Left cardiac atrium (tissue), 4 donors: ENCODE results near the gene CCL15. TPM values are rescaled to one million over a fixed set of nuclear protein-coding genes. Genes with fewer than 3 reads are reported as not detected.
"Not testable (repeated sequence)": the region's sequence is repeated elsewhere in the genome, so short reads cannot be mapped to it uniquely, and the experiment has no call there.

Source experiments
- ATAC-seq, 2 donors: fragments of 200-7000 bp; cut with Tn5 transposase; one replicate each; pipeline ENCODE4 v1.9.1; 2020; ENCODE audit warnings: mild to moderate bottlenecking in 2 of 2, moderate library complexity in 2 of 2
- DNase-seq: peaks from one replicate; pipeline ENCODE4 v3.0.0-alpha.2; 2020
- intact Hi-C, 2 donors: fragments of 100-400 bp; cut with DNase I; formaldehyde crosslinking; loops; one replicate each; pipeline versions ENCODE4 v1.14.1 to v1.15.1; 2022 to 2023
- long read RNA-seq: library from polyadenylated mRNA; unstranded; transcript quantifications from one replicate; pipeline ENCODE4 v2.0.0, GENCODE V29; 2021
- total RNA-seq, 2 donors: library from RNA; stranded (reverse); fragmentation: NEBNext Ultra II Directional; extraction: Animal tissue kit (Norgen Biotek cat#: 25700); gene quantifications; one replicate each; pipeline ENCODE4 v1.2.1, GENCODE V29; 2021
- donor health status: DM: no; HTN: yes; CAD: no.
- donor health status: DM: no; HTN: yes; CAD: no; lungs with severe emphysema.
- donor health status: DM: yes; HTN: yes; CAD: no.
- donor health status: Dilated cardiomyopathy.

CCL15 gene, protein sequence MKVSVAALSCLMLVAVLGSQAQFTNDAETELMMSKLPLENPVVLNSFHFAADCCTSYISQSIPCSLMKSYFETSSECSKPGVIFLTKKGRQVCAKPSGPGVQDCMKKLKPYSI
- total RNA-seq, result not detected
- long read RNA-seq, result 0 reads

DNA sequence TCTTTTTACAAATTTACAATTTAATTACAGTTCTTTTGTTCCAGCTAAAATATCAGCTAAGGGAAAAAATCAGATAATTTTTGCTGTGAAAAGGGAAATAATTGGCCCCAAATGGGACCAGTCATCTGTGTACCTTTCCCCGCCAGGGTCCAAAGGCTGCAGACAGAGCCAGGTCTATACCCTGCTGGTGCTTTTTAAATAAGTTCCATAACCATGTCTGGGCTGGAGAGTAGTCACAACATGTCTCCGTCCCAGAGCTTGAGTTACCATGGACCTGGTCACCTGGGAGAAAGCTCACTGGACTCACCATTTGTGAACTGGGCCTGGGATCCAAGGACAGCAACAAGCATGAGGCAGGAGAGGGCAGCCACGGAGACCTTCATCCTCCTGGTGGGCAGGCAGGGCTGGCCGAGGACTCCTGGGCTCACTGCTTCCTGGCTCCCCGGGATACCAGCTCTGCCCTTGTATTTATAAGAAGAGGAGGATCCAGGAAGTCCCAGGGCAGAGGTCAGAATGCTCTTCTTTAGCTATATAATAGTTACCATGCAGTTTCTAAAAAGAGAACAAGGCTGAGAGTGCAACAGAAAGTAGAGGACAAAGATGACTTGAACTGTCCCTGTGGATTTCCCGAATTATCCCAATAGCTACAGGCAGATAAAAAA is at the start of gene CCL15:
CCL15 (minus strand) TSS at position 444 of the 662 bp plus-strand sequence; CDS start at position 383, 61 bp downstream.
- intact Hi-C loops, result no loop called here

DNA sequence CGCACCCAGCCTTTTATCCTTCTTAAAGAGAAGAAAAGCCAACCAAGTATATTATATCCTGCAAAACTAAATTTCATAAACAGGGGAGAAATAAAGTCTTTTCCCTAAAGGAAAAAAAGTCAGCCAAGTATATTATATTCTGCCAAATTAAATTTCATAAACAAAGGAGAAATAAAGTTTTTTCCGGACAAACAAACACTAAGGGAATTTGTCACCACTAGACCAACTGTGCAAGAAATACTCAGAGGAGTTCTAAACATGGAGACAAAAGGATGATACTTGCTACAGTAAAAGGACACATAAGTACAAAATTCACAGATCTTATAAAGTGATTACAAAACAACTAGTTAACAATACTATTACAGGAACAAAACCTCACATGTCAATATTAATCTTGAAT is 48.3 kb upstream of the CCL15 start:
- no peak for ATAC-seq
- intact Hi-C loops, result no loop called here
- DNase-seq, result no peak

More for the DNA sequence above, at the start of gene CCL15:
- ATAC-seq, result no peak
- no peak for DNase-seq

DNA sequence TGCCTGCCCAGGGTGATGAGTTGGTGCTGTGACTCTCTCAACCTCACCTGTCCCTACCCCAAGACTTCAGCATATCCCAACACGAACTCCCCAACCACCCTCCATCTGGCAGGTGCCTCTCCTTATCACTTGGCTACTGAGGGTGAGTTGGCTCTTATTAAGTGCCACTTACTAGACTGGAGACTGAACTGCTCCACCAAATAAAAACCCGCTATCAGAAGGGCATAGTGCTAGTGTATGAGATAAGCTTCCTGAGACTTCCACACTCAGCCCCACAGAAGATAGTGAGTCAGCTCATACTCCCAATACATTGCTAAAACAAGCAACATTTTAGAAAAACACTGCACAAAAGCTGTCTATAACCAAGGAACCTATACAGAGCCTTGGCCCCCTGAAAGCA is 46.7 kb upstream of the CCL15 start:
- intact Hi-C loops, result no loop called here
- DNase-seq (no peak), ATAC-seq (no peak)

DNA sequence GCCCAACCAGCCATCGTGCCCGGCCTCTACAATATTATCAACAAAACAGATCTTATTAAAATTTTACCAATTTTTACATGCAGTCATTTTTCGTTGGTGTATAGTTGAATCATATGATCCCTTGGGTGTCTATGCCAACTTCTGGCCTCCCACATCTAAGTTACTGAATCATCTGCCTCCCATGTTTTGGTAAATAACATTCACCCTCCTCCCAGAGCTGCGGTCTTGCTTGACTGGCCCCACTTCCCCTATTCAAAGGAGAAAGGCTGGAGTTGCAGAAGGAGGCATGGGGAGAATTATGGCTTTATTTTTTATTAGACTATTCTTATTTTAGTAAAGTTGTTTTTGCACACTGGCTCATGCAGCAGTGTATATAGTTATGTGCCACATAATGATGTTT is 34.9 kb upstream of the CCL15 start:
- intact Hi-C loops, result no loop called here
- no peak for ATAC-seq
- no peak for DNase-seq

DNA sequence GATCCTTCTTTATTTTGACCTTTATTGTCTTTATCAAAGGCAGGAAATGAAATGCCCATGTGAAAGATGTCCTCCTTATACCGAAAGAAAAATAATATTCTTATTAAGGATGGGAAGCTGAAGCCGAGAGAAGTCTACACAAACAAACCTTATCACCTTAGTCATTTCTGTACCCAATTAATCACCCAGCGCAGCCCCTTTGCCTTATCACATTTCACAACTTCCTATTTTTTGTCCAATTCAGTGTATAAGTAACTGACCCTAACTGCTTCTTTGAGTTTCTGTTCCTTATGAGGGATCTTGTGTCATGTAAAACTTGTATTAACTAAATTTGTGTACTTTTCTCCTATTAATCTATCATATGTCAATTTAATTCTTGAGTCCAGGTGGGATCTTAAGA is 32.8 kb upstream of the CCL15 start:
- intact Hi-C loops, result no loop called here
- DNase-seq (no peak), ATAC-seq (no peak)

DNA sequence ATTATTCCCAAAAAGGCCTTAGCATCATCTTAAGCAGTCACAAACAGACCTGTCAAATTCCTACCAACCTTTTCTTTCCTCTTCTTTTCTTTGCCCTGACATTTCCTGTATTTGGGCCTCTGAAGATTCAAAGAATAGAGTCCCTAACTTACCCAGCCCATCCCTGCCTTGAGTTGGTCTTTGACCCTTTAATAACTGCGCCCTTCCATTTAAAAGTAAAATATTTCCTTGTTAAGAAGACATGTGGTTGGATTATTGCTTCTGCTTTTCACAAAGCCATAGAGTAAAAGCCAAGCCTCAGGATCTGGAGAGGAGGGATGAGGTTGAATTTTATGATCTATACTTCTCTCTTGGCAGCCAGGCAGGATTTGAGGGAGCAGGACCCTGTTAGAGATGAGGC is 29.6 kb upstream of the CCL15 start:
- intact Hi-C loops, result no loop called here
- DNase-seq (no peak), ATAC-seq (no peak)

DNA sequence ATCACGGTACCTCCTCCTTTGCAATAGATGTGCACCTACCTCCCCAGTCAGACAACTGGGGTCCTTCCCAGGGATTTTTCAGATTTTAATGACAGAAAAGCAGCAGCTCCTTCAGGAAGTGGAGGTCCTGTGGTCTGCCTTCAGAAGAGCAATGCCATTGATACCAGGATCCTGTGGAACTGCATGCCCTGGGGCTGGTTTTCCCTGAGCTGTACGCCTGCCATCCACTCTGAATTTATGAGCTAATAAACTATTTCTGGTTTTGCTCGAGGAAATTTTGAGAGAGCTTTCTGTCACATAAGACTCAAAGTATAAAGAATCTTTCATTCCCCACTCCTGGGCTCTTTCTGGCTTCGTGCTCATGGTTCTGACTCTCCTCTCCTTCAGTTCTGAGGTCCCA is 26.4 kb upstream of the CCL15 start:
- no peak for ATAC-seq
- DNase-seq, result no peak

DNA sequence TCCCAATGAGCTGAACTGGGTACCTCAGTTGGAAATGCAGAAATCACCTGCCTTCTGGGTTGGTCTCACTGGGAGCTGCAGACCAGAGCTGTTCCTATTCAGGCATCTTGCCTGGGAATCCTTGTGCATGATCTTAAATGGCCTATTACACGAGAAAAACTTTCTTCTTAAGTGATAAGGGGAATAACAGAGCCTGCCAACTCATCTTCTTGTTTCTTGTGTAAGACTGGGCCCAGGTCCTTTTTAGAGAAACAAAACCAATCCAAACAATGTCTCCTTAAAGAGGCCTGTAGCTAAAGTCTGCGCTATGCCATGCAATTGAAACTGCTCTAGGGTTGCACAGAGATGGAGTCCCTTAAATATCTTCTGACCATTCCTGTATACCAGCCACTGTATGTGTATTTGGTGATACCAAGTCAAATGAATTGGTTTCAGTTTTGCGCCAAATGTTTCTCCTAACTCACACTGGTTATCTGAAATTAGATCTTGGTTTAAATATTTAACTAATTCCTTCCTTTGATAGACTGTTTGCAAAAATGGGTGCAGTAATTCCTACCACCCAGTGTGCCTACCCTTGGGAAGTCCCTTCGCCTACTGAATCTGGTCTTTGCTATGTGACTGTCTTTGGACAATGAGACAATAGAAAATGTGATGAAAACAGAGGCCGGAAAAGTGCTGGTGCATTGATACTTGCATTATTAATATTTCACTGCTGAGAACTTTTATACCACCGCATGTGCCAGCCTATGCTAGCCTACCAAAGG is 22.9 kb upstream of the CCL15 start:
- ATAC-seq, result no peak
- intact Hi-C loops, result no loop called here
- no peak for DNase-seq

More for the DNA sequence above, 26.4 kb upstream of the CCL15 start:
- intact Hi-C loops, result no loop called here

DNA sequence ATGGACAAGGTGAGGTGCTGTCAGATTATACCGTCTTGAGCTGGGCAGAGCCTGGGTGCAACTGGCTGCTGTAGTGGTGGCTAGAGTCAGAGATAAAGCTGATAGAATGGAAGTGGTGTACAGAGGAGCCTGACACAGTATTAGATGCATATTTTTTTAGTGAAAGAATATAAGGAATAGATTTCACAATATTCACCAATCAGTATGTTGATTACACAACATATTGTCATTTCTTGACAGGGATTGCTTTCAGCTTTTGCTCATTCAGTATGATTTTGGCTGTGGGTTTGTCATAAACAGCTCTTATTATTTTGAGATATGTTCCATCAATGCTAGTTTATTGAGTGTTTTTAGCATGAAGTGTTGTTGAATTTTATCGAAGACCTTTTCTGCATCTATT is 18.1 kb upstream of the CCL15 start:
- intact Hi-C loops, result no loop called here
- no peak for DNase-seq
- no peak for ATAC-seq

DNA sequence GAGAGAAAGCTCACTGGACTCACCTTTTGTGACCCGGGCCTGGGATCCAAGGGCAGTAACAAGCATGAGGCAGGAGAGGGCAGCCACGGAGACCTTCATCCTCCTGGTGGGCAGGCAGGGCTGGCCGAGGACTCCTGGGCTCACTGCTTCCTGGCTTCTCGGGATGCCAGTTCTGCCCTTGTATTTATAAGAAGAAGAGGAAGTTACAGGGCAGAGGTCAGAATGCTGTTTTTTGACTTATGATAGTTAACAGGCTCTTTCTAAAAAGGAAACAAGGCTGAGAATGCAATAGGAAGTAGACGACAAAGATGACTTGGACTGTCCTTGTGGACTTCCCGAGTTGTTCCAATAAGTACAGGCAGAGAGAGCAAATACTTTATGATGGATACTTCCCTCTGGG is 16.4 kb upstream of the CCL15 start, which contains the start of gene CCL23:
CCL23 (minus strand) TSS at position 174 of the 400 bp plus-strand sequence; CDS start at position 99, 75 bp downstream.
- intact Hi-C loops, result no loop called here
- ATAC-seq (peak in 1 of 2 donors; percentile 22), DNase-seq (no peak)

DNA sequence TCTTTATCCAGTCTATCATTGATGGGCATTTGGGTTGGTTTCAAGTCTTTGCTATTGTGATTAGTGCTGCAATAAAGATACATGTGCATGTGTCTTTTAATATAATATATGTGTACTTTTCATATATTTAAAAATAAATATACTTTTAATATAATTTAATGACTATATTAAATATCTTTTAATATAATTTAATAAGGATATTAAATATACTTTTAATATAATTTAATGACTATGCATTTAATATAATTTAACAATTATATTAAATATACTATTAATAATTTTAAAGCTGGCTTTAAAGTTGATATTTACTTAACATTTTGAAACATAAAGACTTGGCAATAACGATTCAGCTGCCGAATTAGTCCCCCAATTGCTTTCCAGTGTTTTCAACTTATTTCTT is 15.2 kb upstream of the CCL15 start:
- DNase-seq, result no peak
- intact Hi-C loops, result no loop called here
- no peak for ATAC-seq

DNA sequence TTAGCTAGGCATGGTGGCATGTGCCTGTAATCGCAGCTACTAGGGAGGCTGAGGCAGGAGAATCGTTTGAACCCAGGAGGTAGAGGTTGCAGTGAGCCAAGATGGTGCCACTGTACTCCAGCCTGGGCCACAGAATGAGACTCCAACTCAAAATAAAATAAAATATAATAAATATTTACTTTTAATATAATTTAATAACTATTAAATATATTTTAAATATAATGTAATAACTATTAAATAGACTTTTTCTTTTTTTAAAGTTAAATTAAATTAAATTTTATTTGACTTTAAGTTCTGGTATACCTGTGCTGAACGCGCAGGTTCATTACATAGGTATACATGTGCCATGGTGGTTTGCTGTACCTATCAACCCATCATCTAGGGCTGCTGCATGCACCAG is 14.5 kb upstream of the CCL15 start:
- DNase-seq, ATAC-seq, intact Hi-C loops: not testable (repeated sequence)

DNA sequence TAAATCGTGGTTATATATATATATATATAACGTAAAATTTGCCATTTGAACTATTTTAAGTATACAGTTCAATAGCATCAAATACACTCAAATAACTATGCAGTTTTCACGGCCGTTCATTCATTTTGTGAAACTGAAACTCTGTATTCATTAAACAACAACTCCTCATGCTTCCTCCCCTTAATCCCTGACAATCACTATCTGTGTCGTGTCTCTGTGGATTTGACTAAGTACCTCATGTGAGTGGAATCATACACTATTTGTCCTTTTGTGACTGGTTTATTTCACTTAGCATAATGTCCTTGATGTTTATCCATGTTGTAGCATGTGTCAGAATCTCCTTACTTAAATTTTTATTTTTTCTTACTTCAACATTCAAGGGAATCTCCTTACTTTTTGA is 13.6 kb upstream of the CCL15 start:
- ATAC-seq (no peak), DNase-seq (no peak)
- intact Hi-C loops, result no loop called here

DNA sequence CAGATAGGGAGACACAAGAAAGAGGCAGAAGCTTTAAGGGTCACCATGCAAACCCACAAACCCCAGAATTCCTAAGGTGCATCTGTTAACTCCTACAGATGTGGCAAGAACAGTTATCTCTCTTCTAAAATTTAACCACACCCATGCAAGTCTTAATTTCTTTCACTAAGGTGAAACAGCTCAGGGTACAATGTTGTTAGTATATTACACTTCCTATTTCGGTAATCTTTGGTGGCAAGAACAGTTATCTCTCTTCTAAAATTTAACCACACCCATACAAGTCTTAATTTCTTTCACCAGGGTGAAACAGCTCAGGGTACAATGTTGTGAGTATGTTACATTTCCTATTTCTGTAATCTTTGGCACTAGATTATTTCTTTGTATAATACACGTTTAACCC is 9.8 kb upstream of the CCL15 start:
- intact Hi-C loops, result no loop called here
- ATAC-seq, result no peak
- no peak for DNase-seq

DNA sequence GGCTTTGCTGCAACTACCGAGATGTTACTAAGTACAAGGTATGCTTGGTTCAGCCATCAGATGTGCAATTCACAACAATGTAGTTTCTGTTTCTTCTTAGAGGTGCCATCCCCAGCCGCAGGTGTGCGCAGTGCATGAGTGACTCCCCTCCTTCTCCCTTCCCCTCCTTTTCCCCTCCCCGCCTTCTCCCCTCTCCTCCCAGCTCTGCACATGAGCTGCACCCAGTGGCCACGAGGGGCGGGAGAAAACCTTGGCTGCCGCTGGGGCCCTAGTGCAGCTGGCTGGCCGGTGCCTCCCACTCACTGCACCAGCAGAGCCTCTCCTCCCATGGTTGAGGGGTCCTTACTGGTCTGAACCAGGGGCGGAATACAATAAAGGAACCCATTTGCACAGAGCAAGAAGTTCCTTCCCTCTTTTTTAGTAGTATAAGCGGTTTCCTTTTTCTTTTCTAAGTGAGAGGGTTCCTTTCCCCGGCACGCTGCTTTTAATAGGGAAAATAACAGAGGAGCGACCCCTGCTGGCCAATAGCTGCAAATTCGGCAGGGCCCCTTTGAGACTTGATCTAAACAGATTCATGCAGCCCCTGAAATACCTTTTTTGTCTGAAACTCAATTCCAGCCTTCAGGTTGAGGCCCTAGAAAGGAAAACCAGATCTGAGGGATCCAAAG is 7.8 kb upstream of the CCL15 start:
- DNase-seq (no peak), ATAC-seq (no peak)
- intact Hi-C loops, result no loop called here

DNA sequence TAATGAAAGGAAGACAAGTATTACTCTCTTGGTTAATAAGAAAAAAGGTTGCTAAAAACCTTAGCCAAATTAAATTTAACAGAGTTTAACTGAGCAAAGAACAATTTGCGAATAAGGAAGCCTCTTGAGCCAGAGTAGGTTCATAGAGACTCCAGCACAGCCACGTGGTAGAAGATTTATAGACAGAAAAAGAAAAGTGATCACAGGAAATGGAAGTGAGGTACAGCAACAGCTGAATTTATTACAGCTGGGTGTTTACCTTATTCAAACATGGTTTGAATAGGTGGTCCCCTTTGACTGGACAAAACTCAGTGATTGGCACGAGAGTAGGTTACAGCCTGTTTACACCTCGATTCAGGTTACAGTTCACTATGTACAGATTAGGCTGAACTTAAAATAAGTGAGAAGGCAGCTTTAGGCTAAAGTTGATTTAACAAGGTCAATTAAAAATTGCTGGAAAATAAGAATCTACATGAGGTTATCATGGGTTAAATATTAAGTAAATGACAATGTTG is 3.3 kb upstream of the CCL15 start:
- DNase-seq (no peak), ATAC-seq (no peak)
- intact Hi-C loops, result no loop called here

DNA sequence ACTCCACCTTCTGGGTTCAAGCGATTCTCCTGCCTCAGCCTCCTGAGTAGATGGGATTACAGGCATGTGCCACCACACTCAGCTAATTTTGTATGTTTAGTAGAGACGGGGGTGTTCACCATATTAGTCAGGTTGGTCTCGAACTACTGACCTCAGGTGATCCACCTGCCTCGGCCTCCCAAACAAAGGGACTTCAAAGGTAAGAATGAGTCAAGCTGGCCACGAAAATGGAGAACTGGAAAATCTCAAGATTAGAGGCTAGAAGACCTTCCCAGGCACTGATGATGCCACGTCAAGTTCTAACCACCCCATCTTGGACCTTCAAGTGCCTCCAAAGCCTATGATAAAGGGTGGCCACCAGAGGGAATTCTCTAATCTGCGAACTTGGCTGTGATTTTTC is 1.3 kb upstream of the CCL15 start:
- ATAC-seq (no peak), DNase-seq (no peak)
- intact Hi-C loops, result no loop called here

DNA sequence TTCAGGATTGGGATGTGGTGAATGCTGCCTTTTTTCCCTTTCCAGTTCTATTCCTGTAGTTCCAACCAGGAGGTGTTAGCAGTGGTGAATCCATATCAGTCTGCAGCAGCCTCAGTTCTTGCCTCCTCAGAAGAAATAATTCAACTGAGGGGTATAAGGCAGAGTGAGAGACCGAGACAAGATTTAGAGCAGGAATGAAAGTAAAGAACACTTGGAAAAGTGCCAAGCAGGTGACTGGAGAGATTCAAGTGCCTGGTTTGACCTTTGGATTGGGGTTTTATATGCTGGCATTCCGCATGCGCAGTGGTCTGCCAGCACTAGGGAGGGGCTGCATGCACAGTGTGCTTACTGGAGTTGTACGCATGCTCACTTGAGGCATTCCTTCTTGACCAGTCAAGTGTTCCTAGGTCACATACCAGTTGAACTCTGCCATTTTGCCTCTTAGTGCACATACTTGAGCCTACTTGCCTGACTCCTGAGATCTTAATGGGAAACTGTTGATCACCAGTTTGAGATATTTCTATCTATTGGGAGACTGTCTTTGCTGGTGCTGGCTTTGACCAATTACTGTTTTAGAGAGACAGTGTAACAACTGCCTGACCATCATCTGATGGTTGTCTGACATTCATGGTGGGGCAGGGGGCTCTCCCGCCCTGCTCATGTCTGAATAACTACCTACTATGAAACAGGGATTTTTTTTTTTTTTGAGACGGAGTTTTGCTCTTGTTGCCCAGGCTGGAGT is 680 bp upstream of the CCL15 start:
- no peak for ATAC-seq
- intact Hi-C loops, result no loop called here
- no peak for DNase-seq

DNA sequence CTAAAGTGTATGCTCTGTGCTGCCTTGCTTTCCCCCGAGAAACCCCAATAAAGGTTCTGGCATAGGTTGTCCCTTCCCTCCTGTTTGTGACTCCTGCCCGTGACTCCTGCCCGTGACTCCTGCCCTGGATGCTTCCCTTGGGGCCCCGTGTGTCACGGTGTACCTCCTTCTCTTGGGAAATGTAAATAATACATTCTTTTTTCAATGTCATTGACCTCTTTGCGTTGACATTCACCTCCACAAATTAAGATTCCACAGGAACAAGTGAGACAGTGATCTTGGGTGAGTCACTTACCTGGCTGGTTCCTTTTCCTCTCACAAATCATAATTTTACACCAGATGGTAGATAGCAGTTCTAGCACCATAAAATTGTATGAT is 632 bp downstream of the CCL15 start:
- ATAC-seq (no peak), DNase-seq (no peak)
- intact Hi-C loops, result no loop called here
